ENCODE measurements around the gene CRP. TPM values are rescaled to one million over a fixed set of nuclear protein-coding genes. Genes with fewer than 3 reads are reported as not detected.

Gene CRP
- total RNA-seq, 1 donor from 2014 or later, result not detected

DNA sequence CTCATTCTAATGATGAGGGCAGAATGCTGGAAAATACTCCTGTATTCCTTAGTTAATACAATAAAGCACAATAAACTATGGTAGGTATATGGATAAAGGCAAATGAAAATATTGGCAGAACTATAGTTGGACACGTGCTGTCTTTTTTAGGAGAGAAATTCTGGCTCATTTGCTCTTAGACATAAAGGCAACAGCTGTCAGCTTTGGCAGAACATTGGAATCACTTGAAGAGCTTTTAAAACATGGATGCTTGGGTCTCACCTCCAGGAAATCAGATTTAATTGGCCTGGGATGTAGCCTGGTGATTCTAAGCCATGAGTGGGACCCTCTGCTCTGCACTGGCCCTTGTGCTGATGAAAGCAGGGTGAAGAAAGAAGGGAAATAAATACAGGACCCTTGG, 9.9 kb downstream of the CRP start:
- Mint-ChIP-seq H3K4me1 (ENCODE audit: unreplicated experiment) (no peaks in the 10 kb centered on the region), H3K4me3 (ENCODE audit: unreplicated experiment) (no peak overlapping the region), H3K27me3 (ENCODE audit: unreplicated experiment) (peaks cover 5% of the 10 kb centered on the region), H3K36me3 (ENCODE audit: unreplicated experiment) (no peaks in the 10 kb centered on the region), H3K9me3 (ENCODE audit: unreplicated experiment) (no peaks in the 10 kb centered on the region), H3K27ac (ENCODE audit: unreplicated experiment) (no peak overlapping the region)
- no peak for DNase-seq (ENCODE audit: extremely low spot score, unreplicated experiment)
- TF ChIP-seq, protein P1, sequence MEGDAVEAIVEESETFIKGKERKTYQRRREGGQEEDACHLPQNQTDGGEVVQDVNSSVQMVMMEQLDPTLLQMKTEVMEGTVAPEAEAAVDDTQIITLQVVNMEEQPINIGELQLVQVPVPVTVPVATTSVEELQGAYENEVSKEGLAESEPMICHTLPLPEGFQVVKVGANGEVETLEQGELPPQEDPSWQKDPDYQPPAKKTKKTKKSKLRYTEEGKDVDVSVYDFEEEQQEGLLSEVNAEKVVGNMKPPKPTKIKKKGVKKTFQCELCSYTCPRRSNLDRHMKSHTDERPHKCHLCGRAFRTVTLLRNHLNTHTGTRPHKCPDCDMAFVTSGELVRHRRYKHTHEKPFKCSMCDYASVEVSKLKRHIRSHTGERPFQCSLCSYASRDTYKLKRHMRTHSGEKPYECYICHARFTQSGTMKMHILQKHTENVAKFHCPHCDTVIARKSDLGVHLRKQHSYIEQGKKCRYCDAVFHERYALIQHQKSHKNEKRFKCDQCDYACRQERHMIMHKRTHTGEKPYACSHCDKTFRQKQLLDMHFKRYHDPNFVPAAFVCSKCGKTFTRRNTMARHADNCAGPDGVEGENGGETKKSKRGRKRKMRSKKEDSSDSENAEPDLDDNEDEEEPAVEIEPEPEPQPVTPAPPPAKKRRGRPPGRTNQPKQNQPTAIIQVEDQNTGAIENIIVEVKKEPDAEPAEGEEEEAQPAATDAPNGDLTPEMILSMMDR (IDR thresholded peaks at IDR 0.05), result no peak

DNA sequence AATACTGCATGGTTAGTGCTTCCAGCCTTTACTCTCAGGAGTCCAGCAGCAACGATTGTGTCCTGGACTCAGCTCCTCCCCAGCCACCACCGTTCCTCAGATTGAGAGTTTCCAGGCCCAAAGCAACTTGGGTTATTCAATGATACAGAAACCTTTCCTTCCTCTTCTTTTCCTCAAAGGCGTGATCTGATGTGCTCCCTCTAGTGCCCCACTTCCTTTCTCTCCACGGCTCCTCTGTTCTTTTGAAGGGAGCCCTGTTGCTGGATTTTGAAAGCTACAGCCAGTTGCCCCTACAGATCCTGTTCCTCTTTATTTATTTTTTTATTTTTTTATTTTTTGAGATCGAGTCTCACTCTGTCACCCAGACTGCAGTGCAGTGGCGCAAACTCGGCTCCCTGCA, 14.1 kb downstream of the CRP start:
- Mint-ChIP-seq H3K36me3 (ENCODE audit: unreplicated experiment) (no peaks in the 10 kb centered on the region), H3K9me3 (ENCODE audit: unreplicated experiment) (no peaks in the 10 kb centered on the region), H3K4me3 (ENCODE audit: unreplicated experiment) (no peak overlapping the region), H3K27me3 (ENCODE audit: unreplicated experiment) (peaks cover 12% of the 10 kb centered on the region), H3K4me1 (ENCODE audit: unreplicated experiment) (no peaks in the 10 kb centered on the region), H3K27ac (ENCODE audit: unreplicated experiment) (no peak overlapping the region)
- no peak for DNase-seq (ENCODE audit: extremely low spot score, unreplicated experiment)
- TF ChIP-seq, protein P1 (IDR thresholded peaks at IDR 0.05), result no peak

DNA sequence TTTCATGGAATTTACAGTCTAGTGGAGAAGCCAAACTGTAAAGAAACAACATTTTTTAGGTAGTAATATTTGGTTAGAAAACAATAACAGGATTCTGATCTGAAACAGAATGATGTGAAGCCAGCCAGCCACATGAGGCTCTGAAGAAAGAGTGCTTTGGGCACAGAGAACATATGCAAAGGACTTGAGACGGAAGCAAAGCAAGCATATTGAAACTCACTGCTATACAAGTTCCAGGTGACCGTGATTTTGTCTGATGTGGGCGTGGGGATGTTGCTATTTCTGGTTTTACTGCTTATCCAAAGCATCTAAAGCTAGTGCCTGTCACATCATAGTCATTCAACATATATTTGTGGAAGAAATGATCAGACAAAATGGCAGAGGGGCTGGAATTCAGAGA, 14.7 kb downstream of the CRP start:
- no peaks in the 10 kb centered on the region for H3K9me3 Mint-ChIP-seq (ENCODE audit: unreplicated experiment)
- H3K4me1 Mint-ChIP-seq (ENCODE audit: unreplicated experiment), result no peaks in the 10 kb centered on the region
- H3K4me3 Mint-ChIP-seq (ENCODE audit: unreplicated experiment), result no peak overlapping the region
- no peak overlapping the region for H3K27ac Mint-ChIP-seq (ENCODE audit: unreplicated experiment)
- H3K36me3 Mint-ChIP-seq (ENCODE audit: unreplicated experiment), result no peaks in the 10 kb centered on the region
- DNase-seq (ENCODE audit: extremely low spot score, unreplicated experiment), result no peak
- peaks cover 17% of the 10 kb centered on the region for H3K27me3 Mint-ChIP-seq (ENCODE audit: unreplicated experiment)
- TF ChIP-seq, protein P1 (IDR thresholded peaks at IDR 0.05), result no peak

DNA sequence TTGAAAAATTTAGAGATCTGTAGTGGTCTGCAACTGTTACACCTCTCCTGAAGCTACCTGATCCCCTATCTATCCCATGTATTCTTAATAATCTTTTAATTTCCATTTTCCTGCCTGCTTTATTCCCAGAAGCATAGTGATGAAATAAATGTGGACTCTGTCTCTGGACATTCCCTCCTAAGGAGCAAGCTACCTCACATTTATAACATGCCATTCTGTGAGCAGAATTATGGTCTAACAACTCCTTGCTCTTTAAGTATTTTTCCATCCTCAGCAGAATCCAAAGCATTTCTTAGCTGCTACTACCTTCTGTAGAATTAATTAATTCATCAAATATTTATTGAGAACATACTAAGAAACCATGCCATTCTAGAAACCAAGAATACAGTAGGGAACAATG, 15.1 kb downstream of the CRP start:
- no peaks in the 10 kb centered on the region for H3K36me3 Mint-ChIP-seq (ENCODE audit: unreplicated experiment)
- TF ChIP-seq, protein P1 (IDR thresholded peaks at IDR 0.05), result no peak
- H3K9me3 Mint-ChIP-seq (ENCODE audit: unreplicated experiment), result no peaks in the 10 kb centered on the region
- peaks cover 19% of the 10 kb centered on the region for H3K27me3 Mint-ChIP-seq (ENCODE audit: unreplicated experiment)
- H3K4me3 Mint-ChIP-seq (ENCODE audit: unreplicated experiment), result no peak overlapping the region
- DNase-seq (ENCODE audit: extremely low spot score, unreplicated experiment), result no peak
- H3K27ac Mint-ChIP-seq (ENCODE audit: unreplicated experiment), result no peak overlapping the region
- no peaks in the 10 kb centered on the region for H3K4me1 Mint-ChIP-seq (ENCODE audit: unreplicated experiment)

DNA sequence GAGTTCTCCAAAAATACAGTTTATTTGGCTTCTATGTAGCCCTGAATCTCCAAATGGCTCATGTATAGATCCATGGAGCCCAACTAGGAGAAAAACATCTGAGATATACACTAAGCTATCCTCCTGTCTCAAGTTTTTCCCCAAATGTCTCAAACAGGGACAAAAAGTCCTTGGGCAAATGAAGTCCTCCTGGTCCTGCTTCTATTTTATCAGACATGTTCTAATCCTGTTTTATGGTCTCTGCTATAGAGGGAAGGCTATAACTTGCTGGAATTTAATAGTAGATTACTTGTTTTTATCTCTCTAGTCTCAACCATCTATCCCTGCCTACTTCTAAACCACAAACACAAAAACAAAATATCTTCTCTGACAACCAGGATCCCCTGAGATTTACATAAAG, 26.9 kb downstream of the CRP start:
- TF ChIP-seq, protein P1 (IDR thresholded peaks at IDR 0.05), result no peak
- H3K27me3 Mint-ChIP-seq (ENCODE audit: unreplicated experiment), result peaks cover 68% of the 10 kb centered on the region
- H3K4me3 Mint-ChIP-seq (ENCODE audit: unreplicated experiment), result no peak overlapping the region
- no peaks in the 10 kb centered on the region for H3K4me1 Mint-ChIP-seq (ENCODE audit: unreplicated experiment)
- no peaks in the 10 kb centered on the region for H3K9me3 Mint-ChIP-seq (ENCODE audit: unreplicated experiment)
- H3K27ac Mint-ChIP-seq (ENCODE audit: unreplicated experiment), result no peak overlapping the region
- H3K36me3 Mint-ChIP-seq (ENCODE audit: unreplicated experiment), result peaks cover 1% of the 10 kb centered on the region
- DNase-seq (ENCODE audit: extremely low spot score, unreplicated experiment), result no peak
